ENCODE measurements around the gene EME1.
A peak's percentile ranks its signal among the peaks of the same experiment; 100 is the strongest.
"Not testable (repeated sequence)": the region's sequence is repeated elsewhere in the genome, so short reads cannot be mapped to it uniquely, and the experiment has no call there.

Gene EME1

DNA sequence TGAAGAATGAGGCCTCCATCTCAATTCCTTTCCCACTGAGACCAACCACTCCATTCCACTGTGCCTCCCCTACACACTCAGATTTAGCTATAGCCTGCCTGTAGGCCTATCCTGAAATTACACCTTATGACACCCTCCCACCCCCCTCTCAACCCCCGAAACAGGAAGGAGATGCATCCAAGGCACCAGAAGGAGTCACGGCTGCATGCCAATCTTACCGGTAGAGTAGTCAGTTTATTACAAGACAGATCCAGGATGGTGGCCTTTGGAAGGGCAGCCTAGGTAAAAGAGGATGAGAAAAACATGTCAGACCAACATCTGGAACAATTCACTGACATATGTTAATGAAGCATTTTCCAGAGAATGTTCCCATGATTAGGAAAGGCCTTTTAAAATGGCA, 21.7 kb downstream of the EME1 start:
- DNase-seq (ENCODE audit: low spot score) = no peak

DNA sequence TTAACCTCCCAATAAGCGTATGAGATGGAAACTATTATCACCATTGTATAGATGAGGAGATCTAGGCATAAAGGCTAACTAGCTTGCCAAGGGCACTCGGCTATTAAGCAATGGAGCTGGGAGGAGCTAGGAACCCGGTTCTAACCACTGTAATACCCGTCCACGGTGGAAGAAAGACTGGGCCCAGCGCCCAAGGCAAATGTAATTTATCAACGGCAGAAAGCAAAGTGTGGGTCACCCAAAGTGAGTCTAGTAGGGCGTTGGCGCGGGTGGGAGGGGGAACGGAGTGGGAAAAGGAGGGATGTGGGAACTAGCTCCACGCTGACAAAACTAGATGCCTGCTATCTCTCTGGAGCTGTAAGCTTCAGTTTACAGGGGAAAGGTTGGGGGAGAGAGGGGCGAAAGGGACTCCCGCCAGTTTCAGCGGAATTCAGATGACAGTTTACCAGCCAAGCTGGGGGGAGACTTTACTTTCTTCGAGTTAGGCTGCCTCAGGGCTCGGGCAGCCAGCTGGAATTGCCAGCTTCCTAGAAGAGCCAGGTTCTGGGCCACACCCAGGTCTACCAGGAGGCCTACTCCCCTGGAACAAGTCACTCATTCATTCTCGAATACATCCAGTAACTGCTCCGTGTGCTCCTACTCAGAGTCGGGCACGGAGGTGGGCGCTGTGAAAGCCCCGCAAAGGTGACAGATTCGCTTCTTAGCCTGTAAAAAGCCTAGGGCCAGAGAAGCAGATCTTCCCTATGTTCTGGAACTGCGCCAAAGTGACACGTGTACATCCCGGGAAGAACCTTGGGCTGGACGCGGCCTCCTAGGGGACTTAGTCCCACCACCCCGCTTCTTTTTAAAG, 23.5 kb downstream of the EME1 start:
- DNase-seq (ENCODE audit: low spot score) = no peak

DNA sequence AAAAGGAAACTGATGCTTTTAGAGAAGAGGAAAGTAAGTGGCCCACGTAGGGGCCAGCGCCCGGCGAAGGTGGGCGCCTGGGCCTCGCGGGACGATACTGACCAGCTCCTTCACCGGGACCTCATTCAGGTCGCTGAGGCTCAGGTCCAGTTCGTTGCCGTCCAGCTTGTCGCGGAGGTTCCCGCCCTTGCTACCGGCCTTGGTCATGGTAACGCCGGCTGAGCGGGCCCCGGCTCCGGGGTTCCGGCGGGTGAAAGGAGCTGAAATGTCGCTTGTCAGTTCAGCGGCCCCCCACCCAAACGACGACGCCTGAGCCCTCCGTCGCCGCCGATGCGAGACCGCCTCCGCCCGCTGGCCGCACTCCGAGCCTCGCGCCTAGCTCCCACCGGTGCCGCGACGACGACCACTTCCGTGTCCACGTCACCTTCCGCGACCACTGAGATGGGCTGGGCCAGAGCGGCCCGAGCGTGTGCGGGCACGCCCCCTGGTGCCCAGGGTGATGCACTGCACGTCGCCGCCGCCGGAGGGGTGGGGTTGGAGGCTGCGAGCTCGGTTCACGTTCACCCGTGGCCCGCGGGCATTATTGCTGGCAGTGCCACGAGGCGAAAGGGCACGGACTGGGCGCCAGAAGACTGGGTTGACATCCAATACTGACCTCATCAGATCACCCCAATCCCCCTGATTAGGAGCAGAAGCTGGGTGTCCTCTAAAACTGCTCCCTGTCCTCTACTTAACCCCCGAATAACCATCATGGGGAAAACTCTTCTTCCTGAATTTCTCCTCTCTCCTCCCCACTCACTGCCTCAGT, 24.3 kb downstream of the EME1 start, which contains the start of gene LRRC59:
LRRC59 (minus strand) TSS at position 413 of the 808 bp plus-strand sequence; CDS start at position 207, 206 bp downstream.
- peak; percentile 89 for DNase-seq (ENCODE audit: low spot score)

DNA sequence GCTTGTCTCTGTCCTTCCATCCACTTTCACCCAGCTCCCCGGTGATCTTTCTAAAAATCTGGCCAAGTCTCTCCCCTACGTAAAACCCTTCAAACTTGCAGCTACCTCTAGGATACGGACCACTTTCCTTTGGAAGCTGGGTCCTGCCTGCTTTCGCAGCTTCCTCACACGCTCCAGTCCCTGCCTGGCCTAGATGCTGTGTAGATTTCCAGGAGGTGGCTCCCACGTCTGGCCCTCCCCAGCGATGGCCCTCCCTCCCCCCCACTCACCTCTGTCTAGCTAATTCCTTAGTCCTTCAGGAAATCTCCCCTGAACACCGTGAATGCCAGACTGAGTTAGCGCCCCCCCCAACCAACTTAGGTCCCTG, 24.9 kb downstream of the EME1 start:
- DNase-seq (ENCODE audit: low spot score) = no peak

DNA sequence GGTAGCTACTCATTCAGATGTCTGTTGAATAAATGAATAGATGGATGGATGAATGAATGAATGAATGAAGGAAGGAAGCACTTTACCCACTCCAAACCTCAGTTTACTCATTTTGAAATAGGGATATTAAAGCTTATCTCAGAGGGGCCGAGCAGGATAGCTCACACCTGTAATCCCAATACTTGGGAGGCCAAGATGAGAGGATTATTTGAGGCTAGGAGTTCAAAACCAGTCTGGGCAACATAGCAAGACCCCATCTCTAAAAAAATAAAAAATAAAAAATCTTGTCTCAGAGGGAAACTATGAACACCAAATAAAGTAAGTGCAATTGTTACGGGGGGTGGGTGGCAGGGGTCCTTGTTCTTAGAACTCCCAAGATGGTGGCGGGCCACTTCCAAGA, 25.6 kb downstream of the EME1 start:
- DNase-seq (ENCODE audit: low spot score) = not testable (repeated sequence)

DNA sequence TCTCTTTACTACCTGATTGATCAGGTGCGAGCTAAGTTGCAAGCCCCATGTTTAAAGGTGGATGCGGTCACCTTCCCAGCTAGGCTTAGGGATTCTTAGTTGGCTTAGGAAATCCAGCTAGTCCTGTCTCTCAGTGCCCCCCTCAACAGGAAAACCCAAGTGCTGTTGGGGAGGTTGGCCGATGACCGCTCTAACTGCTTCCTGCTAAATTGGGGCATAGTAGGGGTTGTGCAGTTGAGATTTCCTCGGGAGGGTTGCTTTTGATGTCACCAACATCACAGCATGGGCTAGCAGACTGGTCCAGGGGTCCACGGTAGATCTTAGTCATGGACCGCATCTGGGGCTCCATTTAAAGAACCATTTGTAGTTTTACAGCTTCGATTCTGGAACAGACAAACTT, 26.6 kb downstream of the EME1 start:
- DNase-seq (ENCODE audit: low spot score) = not testable (repeated sequence)

DNA sequence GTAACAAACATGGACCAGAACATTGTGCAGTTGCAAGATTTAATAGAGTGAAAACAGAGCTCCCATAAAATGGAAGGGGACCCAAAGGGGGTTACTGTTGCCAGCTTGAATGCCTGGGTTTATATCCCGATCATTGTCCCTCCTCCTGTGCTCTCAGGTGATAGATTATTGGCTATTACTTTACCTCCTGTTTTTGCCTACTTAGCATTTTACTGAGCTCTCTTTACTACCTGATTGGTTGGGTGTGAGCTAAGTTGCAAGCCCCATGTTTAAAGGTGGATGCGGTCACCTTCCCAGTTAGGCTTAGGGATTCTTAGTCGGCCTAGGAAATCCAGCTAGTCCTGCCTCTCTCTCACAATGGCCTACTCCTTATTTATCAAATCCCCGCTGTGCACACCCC, 32.3 kb downstream of the EME1 start:
- not testable (repeated sequence) for DNase-seq (ENCODE audit: low spot score)

DNA sequence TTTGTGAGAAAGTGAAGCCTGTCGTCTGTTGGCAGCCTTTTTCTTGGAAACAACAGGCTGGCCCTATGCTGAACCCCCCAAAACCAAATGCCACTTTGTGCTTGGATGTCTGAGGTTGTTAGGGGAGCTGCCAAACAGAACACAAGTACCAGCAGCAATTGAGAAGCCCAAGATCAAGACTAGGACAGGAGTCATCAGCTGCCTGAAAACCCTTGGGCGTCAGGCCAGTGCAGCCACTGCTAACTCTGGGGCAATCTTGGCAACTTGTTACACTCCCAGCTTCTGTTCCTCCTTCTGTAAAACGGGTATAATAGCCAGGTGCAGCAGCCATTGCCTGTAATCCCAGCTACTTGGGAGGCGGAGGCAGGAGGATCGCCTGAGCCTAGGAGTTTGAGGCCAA, 33.5 kb downstream of the EME1 start:
- no peak for DNase-seq (ENCODE audit: low spot score)

DNA sequence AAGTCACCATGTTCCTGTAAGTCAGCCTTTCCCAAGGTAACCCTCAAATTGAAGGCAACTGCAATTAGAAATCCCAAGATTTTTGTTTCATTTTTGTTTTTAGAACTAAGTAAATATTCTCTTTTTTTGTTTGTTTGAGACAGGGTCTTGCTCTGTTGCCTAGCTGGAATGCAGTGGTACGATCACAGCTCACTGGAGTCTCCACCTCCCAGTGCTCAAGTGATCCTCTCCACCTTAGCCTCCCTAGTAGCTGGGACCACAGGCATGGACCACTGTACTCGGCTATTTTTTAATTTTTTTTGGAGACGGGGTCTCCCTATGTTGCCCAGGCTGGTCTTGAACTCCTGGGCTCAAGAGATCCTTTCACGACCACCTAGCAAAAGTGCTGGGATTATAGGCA, 34.9 kb downstream of the EME1 start:
- DNase-seq (ENCODE audit: low spot score) = no peak

DNA sequence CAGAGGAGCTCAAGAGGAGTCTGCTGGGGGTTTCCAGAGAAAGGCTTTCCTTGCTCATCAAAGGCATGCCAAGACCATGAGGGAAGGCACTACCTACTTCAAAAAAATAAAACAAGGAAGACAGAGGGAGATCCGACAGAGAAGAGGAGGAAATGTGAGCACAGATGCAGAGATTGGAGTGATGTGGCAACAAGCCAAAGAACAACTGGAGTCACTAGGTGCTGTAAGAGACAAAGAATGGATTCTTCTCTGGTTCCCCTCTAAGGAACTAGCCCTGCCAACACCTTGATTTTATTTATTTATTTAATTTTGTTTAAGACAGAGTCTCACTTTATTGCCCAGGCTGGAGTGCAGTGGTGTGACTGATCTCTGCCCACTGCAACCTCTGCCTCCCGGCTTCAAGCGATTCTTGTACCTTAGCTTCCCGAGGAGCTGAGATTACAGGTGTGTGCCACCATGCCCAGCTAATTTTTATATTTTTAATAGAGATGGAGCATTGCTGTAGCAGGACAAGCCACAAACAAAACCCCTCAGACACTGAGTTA, 39.2 kb downstream of the EME1 start:
- DNase-seq (ENCODE audit: low spot score) = no peak

DNA sequence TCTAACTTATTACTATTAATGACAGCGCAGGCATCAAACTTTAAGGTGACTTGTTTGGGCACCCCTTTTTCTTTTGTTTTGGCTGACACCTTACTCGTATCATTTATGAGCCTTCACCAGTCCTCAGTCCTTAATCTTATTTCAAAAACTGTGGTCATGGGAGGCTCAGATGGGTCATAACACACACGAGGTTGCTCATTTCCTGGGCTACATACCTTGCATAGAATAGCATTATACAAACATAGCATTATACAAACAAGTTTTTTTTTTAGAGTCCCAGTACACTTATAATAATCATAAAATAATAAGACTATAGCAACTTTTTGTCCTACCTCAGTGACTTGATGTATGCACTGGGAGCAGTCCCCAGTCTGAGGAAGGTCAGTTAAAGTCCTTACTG, 41.8 kb downstream of the EME1 start:
- no peak for DNase-seq (ENCODE audit: low spot score)

DNA sequence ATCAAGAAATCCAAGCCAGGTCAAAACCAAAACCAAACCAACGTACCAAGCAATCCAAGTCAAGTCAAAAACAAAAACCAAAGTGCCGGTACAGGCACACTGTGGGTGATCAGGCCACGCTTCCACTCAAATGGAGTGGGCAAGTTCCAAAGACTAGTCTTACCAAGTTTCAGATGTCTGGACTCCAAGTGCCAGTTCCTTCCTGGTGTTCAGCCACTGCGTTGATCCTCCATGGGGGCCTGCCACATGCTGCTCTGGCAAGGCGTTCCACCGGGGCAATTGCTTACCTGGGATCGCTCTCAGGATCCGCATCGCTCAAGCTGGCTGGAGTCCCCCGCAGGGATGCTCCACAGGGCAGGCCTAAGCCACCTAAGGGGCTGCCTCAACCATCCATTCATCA, 46.5 kb downstream of the EME1 start:
- DNase-seq (ENCODE audit: low spot score) = not testable (repeated sequence)

DNA sequence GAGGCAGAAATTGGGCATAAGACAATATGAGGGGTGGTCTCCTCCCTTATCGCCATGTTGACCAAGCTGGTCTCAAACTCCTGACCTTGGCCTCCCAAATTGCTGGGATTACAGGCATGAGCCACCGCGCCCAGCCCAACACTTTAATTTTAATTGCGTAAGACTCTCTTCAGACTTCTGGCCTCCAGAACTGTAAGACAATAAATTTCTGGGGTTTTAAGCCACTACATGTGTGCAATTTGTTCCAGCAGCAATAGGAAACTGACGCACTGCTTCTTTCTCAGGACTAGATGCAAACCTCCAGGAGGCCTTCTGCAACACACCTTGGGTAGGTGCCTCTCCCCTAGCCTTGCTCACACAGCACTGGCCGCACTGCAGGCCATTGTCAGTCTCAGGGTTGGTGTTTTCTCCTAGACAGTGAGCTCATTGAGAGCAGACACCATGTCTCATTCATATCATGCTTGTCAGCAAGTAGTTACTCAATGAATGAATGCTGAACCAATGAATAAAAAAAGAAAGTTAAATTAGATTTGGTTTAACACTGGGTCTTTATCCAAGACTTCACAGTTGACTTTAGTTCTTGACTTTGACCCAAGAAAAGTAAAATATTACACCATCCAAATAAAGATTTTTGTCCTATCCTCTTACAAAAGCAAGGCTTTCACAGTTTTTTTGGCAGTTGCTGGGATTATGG, 47.5 kb downstream of the EME1 start:
- DNase-seq (ENCODE audit: low spot score) = no peak

DNA sequence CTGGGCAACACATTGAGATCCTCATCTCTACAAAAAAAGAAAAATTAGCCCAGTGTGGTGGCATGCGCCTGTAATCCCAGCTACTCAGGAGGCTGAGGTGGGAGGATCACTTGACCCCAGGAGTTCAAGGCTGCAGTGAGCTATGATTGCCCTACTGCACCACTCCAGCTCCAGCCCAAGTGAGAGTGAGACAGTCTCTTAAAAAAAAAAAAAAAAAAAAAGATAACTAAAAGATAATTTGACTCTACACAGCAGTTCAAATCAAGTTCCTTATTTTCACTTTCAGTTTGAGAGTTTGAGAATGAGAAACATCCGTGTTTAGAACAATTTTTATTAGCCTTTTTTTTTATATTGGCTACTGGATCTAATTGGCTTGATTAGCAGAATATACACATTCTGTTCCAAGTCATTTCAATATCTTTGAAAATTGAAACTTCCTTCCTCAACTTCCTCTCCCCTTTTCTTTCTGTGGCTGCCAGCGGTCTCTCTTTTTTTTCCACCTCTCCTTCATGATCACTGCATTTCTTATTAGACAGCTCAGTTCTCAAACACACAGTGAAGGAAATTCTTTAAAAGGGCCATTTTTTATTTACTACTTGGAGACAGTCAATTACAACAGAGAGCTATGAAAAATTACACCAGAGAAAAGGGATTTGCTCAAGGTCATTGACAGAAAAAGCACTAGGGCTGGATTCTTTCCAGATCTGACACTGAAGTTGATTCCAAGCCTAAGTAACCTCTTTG, 48.5 kb downstream of the EME1 start:
- no peak for DNase-seq (ENCODE audit: low spot score)

DNA sequence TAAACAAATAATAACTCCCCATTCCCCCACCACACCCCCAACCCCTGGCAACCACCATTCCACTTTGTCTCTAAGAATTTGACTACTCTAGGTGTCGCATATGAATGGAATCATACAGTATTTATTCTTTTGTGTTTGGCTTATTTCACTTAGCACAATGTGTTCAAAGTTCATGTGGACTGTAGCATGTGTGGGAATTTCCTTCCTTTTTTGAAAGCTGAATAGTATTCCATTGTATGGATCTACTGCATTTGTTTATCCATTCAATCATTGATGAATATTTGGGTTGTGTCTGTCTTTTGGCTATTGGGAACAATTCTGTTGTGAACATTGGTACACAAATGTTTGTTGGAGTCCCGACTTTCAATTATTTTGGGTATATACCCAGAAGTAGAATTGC, 49.7 kb downstream of the EME1 start:
- no peak for DNase-seq (ENCODE audit: low spot score)

DNA sequence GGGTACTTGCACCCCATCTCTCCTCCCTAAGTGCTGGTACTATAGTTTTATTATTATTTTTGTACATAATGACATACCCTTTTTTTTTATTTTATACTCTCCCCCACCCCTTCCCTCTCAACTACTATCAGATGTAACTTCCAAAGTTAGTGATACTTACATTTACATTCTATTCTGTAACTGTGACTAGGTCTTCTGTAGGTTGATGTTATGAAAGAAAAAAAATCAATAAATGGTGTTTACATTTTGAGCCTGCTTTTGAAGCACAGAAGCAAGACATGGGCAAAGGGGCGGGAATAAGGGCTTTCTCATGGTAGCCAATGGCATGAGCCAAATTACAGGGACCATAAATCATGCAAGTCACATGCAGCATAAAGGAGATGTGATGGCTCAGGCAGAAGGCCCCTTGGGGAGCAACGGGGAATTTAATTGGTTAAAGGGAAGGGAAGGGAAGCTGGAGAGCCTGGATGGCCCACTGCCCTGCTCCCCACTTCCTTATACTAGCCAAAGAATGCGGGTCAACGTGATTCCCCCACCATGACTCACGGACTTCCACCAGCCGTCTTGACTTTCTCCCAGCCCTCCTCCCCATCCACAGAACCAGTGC, 50.6 kb downstream of the EME1 start:
- DNase-seq (ENCODE audit: low spot score) = no peak

DNA sequence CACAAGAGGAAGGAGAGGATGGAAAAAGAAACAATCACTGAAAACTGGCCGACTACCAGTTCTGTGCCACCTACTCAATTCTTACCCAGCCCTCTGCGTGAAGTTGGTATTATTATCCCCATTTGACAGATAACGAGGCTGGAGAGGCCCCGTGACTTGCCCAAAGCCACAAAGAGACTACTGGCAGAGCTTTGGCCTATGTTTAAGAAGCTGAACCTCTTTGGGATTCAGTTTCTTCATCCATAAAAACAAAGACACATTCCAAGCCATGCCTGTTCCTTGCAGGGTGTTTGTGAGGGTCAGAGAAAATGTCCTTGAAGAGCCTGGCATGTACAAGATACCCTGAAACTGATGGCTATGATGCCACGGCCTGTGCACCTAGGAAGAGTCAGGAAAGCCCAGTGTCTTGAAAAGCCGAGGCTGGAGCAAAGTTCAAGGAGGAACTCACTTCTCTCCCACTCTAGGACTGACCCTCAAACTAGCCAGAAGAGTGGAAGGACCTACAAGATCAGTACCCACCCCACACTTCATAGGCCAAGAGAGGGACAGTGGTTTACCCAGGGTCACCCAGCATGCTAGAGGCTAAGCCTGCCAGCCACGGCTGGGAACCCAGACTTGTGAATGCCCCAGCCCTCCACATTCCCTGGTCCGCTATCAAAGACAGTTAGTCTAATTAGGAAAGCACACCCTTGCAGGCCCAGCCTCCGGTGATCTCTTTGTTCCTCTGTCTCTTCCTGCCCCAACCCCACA, 51.4 kb downstream of the EME1 start:
- DNase-seq (ENCODE audit: low spot score) = no peak

DNA sequence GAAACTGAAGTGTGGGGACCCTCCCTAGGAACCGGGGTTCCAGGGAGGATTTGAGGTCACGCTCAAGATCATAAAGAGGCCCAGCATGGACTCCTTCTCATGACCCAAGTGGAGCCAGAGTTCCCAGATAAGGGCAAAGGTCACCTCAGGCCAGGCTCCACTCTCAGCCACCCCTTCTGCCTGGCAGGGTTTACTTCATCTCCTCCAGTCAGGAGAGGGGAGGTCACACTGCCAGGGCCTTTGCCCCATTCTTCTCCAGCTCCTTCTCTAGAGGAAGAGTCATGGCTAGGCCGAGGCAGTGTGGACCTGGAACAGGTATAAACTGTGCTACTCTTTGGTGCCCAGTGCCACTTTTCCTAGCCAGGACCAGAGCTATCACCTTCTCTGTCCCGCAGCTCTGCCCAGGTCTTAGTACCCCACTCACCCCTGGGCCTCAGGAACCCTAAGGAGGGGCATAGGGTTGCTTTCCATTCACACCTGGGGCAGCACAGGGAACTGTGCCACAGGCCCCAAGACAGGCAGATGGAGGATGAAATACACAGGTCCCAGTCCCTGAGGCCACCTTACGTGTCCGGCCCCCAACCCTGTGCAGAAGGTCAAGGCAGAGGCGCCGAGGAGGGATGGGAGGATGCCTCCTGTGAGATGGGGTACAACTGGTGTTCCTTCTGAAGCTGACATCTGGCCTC, 52.1 kb downstream of the EME1 start:
- no peak for DNase-seq (ENCODE audit: low spot score)

DNA sequence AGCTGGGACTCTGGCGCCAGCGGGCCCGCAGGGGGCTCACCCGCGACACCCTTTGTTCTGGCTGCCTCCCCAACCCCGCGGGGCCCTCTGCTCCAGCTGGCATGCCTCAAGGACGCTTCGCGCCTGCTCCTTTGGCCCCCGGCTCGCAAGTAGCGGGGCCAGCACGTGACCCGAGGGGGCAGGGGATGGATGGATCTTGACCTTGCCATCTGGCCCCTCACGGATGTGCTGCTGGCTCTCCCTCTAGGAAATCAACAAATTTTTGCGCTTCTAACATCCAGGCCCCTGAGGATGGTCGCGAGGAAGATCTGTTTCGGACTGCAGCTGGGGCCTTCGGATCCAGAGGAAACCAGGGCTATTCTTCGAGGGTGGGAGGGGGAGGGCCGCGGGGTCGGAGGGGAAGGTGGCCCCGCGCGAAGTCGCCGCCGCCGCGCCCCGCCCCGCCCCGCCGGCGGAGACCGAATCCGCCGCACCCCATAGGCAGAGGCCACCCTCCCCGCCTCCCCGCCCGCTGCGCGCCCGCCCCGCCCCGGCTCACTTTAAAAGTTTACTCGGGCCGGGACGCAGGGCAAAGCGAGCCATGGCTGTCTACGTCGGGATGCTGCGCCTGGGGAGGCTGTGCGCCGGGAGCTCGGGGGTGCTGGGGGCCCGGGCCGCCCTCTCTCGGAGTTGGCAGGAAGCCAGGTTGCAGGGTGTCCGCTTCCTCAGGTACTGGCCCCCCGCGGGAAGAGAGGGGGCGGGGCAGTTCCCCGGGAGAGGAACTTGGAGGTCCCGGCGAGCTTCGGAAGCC, 52.8 kb downstream of the EME1 start, which contains the start of gene ACSF2:
ACSF2 (plus strand) TSS at position 537 of the 790 bp plus-strand sequence; CDS start at position 581, 44 bp downstream.
- peak; percentile 67 for DNase-seq (ENCODE audit: low spot score)

Measured in CD4-positive, alpha-beta T cell treated with Interleukin-6 at 100 ng/mL for 8 hours (primary cell).